ENCODE measurements around the gene EIF5A. TPM values are rescaled to one million over a fixed set of nuclear protein-coding genes. Genes with fewer than 3 reads are reported as not detected.

EIF5A gene
- total and polyA plus RNA-seq, 2 of the 8 experiments (the other 6 are each of a cell fraction or from before 2014, with no cell fraction given): 717 to 1,172 TPM

- Histone ChIP-seq H2BK120ac (replicated peaks; ENCODE audit: low read depth, low read length) (no peak overlapping the region), H3K27me3 (replicated peaks in 1 of 4; ENCODE audit: control insufficient read depth in 3 of 4, extremely low read depth in 1 of 4, insufficient read depth in 3 of 4, low read length in 3 of 4) (no peaks in the 10 kb centered on the region), H4K8ac (ENCODE audit: extremely low read depth, insufficient read depth, low read length) (peak overlapping the region; percentile 97; the same call in 1 of the 2 replicates), H3K79me1 (ENCODE audit: low read depth, low read length) (peaks cover 4% of the 10 kb centered on the region; the same call in 1 of the 2 replicates), H3K27ac (ENCODE audit: low read depth, low read length) (peak overlapping the region; percentile 61; the same call in 1 of the 2 replicates), H3K23me2 (ENCODE audit: low read depth, low read length) (no peaks in the 10 kb centered on the region; the same call in 1 of the 2 replicates), H2BK15ac (ENCODE audit: low read length) (no peak overlapping the region), H2BK12ac (ENCODE audit: low read depth, low read length) (no peak overlapping the region), H3K56ac (replicated peaks; ENCODE audit: insufficient read length, low read depth, low read length) (peak overlapping the region; percentile 40), H4K20me1 (replicated peaks in 1 of 2; ENCODE audit: control insufficient read depth in 1 of 2, insufficient read depth in 2 of 2, low read length in 2 of 2) (peaks cover 10 to 12% of the 10 kb centered on the region in 2 experiments), H3K4me3 (ENCODE audit: extremely low read depth in 1 of 4, insufficient read depth in 2 of 4, low read depth in 3 of 4, low read length in 4 of 4) (peak overlapping the region; percentile 55 to 95 (median 70)), H2BK5ac (ENCODE audit: low read depth, low read length) (no peak overlapping the region; the same call in 1 of the 2 replicates), H3K9me3 (ENCODE audit: insufficient read depth in 2 of 2, low read depth in 1 of 2, low read length in 1 of 2) (no peaks in the 10 kb centered on the region), H3K4me1 (replicated peaks in 1 of 4; ENCODE audit: control insufficient read depth in 3 of 4, insufficient read depth in 4 of 4, low read length in 3 of 4) (peaks cover 0 to 5% (median 3%) of the 10 kb centered on the region in 4 experiments; a peak in 4 of 7 replicates), H3K36me3 (ENCODE audit: control insufficient read depth in 2 of 4, insufficient read depth in 4 of 4, low read length in 3 of 4) (peaks cover 24 to 58% (median 40%) of the 10 kb centered on the region in 4 experiments), H3K4ac (replicated peaks; ENCODE audit: insufficient read length, low read depth, low read length) (peak overlapping the region; percentile 83), H3K4me2 (ENCODE audit: insufficient read depth in 1 of 2, low read depth in 2 of 2, low read length in 2 of 2) (peak overlapping the region; percentile 67 to 91), H3K9ac (replicated peaks in 1 of 4; ENCODE audit: extremely low read depth in 1 of 4, low read depth in 3 of 4, low read length in 3 of 4) (peak overlapping the region; percentile 39 to 89 (median 68); a peak in 6 of 7 replicates), H2AFZ (ENCODE audit: low read length) (no peak overlapping the region), H2AK5ac (ENCODE audit: low read depth, low read length) (no peak overlapping the region), H4K5ac (ENCODE audit: insufficient read length, low read depth, low read length) (peak overlapping the region; percentile 51), H3K79me2 (ENCODE audit: control insufficient read depth in 1 of 2, insufficient read depth in 2 of 2, low read length in 2 of 2) (peaks cover 0 to 16% of the 10 kb centered on the region in 2 experiments; a peak in 2 of 4 replicates), H2BK20ac (ENCODE audit: low read length) (no peak overlapping the region), H4K91ac (replicated peaks; ENCODE audit: insufficient read length, low read length) (peak overlapping the region; percentile 23), H3K14ac (ENCODE audit: insufficient read length) (no peak overlapping the region), H3K23ac (ENCODE audit: insufficient read length) (no peak overlapping the region), H3K18ac (ENCODE audit: extremely low read depth, low read length) (no peak overlapping the region; the same call in 1 of the 2 replicates)
- DNase-seq (ENCODE audit: low read depth in 1 of 2, low spot score in 2 of 2) (no peak), FAIRE-seq (no peak)
- TF ChIP-seq JUN (IDR thresholded peaks at IDR 0.05; ENCODE audit: low read depth, low read length) (no peak), POLR2AphosphoS5 (IDR thresholded peaks at IDR 0.05; ENCODE audit: low read depth, low read length) (0 out of 2 replicates have a peak, but pooled peaks have one; percentile 13)
- ChIA-PET POLR2A (ENCODE audit: partially characterized antibody) (interaction anchor here (0.6 to 11.3 kb wide), 24 partner anchors 10 to 258 kb away, joined by 3 to 223 read pairs (median 7); partner anchors contain the start of genes ACADVL, ACAP1, CLDN7 and DLG4), CTCF (ENCODE audit: partially characterized antibody) (interaction anchor here (0.6 to 3.0 kb wide), 5 partner anchors 9 to 300 kb away, joined by 3 to 17 read pairs (median 4); partner anchors contain the start of gene SLC2A4)
- WGBS, 2 experiments (ENCODE audit: extremely low coverage in 1 of 2, insufficient coverage in 1 of 2, insufficient read length in 1 of 2, insufficient replicate concordance in 2 of 2, low coverage in 1 of 2, low lambda C conversion rate in 2 of 2, missing lambda C conversion rate in 1 of 2): 74% methylated on average over 18 of the region's 30 CpGs; no CpG with 5 or more reads in 1 of the 2 experiments
Observed at GRCh38 chr17:7315570-7316235, 8.3 kb downstream of the EIF5A start.

All from H1 (cell line).